OCI-LY1 (cell line): ENCODE results near the gene ACBD3.
A peak's percentile ranks its signal among the peaks of the same experiment; 100 is the strongest.

Experiments used
- H2AFZ ChIP-seq: fragments of 200-600 bp; sonication (generic), shearing (Covaris generic); 2 replicates; pipeline ENCODE4 v1.6.0; 2014; ENCODE audit warnings: antibody characterized with exemption, mild to moderate bottlenecking, low read length
- H3F3A ChIP-seq: fragments of 200-600 bp; sonication (generic), shearing (Covaris generic); 2 replicates; pipeline ENCODE4 v1.6.0; 2014; ENCODE audit warnings: mild to moderate bottlenecking, antibody characterized with exemption, low read length, moderate library complexity; ENCODE audit not compliant: insufficient read depth
- H3K27ac ChIP-seq: fragments of 200-600 bp; sonication (generic); 2 replicates; pipeline ENCODE4 v1.5.1; 2014; ENCODE audit warnings: low read length, mixed run types, mild to moderate bottlenecking, low read depth; ENCODE audit not compliant: poor library complexity, severe bottlenecking
- H3K27me3 ChIP-seq: fragments of 200-600 bp; sonication (generic); 2 replicates; pipeline ENCODE4 v1.6.0; 2014; ENCODE audit warnings: antibody characterized with exemption, mild to moderate bottlenecking, low read length, moderate library complexity; ENCODE audit not compliant: insufficient read depth
- H3K36me3 ChIP-seq: fragments of 200-600 bp; sonication (generic); 2 replicates; pipeline ENCODE4 v1.6.1; 2014; ENCODE audit warnings: mild to moderate bottlenecking, antibody characterized with exemption, low read length, moderate library complexity, mixed read lengths; ENCODE audit not compliant: insufficient read depth
- H3K4me1 ChIP-seq: fragments of 200-600 bp; sonication (generic); 2 replicates; pipeline ENCODE4 v1.5.1; 2014; ENCODE audit warnings: mild to moderate bottlenecking, low read length, moderate library complexity; ENCODE audit not compliant: insufficient read depth, severe bottlenecking
- H3K4me2 ChIP-seq: fragments of 200-600 bp; sonication (generic), shearing (Covaris generic); 2 replicates; pipeline ENCODE4 v1.6.1; 2014; ENCODE audit warnings: low read length
- H3K4me3 ChIP-seq: fragments of 200-600 bp; sonication (generic); 2 replicates; pipeline ENCODE4 v1.5.1; 2014; ENCODE audit warnings: low read length, low read depth, mild to moderate bottlenecking, mixed read lengths; ENCODE audit not compliant: poor library complexity, severe bottlenecking
- H3K79me2 ChIP-seq: fragments of 200-600 bp; shearing (Covaris generic); 2 replicates; pipeline ENCODE4 v1.6.1; 2016; ENCODE audit warnings: mixed run types, low read length, mixed read lengths; ENCODE audit not compliant: insufficient read depth
- H3K9ac ChIP-seq: fragments of 200-600 bp; sonication (generic), shearing (Covaris generic); 2 replicates; pipeline ENCODE4 v1.6.1; 2014; ENCODE audit warnings: mild to moderate bottlenecking, low read length, mixed read lengths
- H3K9me2 ChIP-seq: fragments of 200-600 bp; sonication (generic), shearing (Covaris generic); 2 replicates; pipeline ENCODE4 v1.6.1; 2014; ENCODE audit warnings: low read depth, mild to moderate bottlenecking, low read length, mixed read lengths
- H3K9me3 ChIP-seq: fragments of 200-600 bp; shearing (Covaris generic); 2 replicates; pipeline ENCODE4 v1.6.1; 2014; ENCODE audit warnings: low read length, mixed read lengths
- H4K20me1 ChIP-seq: fragments of 200-600 bp; sonication (generic), shearing (Covaris generic); 2 replicates; pipeline ENCODE4 v1.6.0; 2016; ENCODE audit warnings: mild to moderate bottlenecking, low read length; ENCODE audit not compliant: insufficient read depth
- EZH2 ChIP-seq: fragments of 200-600 bp; sonication (generic), shearing (Covaris generic); IDR thresholded peaks from 2 replicates; pipeline ENCODE4 v1.8.0; 2017; ENCODE audit warnings: borderline replicate concordance, mixed run types, mild to moderate bottlenecking, antibody characterized with exemption, low read length, moderate library complexity, mixed read lengths
- TF ChIP-seq, protein P1 (sequence below): fragments of 200-600 bp; sonication (generic), shearing (Covaris generic); IDR thresholded peaks from 2 replicates; pipeline ENCODE4 v1.5.1; 2017; ENCODE audit warnings: mild to moderate bottlenecking, antibody characterized with exemption, low read length, moderate library complexity, mixed read lengths

The ACBD3 gene

DNA sequence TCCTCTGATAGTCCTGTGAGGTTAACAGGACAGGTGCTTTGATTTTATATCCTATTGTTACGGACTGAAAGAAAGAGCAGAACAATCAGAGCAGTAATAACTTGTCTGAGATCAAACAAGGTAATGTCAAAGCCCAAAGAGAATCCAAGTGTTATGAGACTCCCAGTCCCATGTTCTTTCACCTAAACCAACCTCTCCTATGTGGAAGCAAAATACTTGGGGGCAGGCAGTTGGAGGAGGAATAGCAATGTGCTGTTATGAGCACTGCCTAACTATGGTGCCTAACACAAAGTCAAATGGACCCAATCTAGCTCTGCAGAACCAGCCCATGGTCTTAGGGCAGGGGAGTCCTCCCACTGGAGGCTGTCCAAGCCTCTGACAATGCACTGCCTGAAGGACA is 28.1 kb downstream of the ACBD3 start:
- no peaks in the 10 kb centered on the region for H3K9me2 ChIP-seq
- H2AFZ ChIP-seq, result no peak overlapping the region
- TF ChIP-seq, protein P1, sequence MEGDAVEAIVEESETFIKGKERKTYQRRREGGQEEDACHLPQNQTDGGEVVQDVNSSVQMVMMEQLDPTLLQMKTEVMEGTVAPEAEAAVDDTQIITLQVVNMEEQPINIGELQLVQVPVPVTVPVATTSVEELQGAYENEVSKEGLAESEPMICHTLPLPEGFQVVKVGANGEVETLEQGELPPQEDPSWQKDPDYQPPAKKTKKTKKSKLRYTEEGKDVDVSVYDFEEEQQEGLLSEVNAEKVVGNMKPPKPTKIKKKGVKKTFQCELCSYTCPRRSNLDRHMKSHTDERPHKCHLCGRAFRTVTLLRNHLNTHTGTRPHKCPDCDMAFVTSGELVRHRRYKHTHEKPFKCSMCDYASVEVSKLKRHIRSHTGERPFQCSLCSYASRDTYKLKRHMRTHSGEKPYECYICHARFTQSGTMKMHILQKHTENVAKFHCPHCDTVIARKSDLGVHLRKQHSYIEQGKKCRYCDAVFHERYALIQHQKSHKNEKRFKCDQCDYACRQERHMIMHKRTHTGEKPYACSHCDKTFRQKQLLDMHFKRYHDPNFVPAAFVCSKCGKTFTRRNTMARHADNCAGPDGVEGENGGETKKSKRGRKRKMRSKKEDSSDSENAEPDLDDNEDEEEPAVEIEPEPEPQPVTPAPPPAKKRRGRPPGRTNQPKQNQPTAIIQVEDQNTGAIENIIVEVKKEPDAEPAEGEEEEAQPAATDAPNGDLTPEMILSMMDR, result no peak
- TF ChIP-seq EZH2, result no peak
- H3K4me3 ChIP-seq, result no peak overlapping the region
- no peaks in the 10 kb centered on the region for H3K79me2 ChIP-seq
- H3K27ac ChIP-seq, result peak overlapping the region; percentile 31
- H3K9ac ChIP-seq, result no peak overlapping the region
- no peak overlapping the region for H3K4me2 ChIP-seq
- peaks cover 30% of the 10 kb centered on the region for H3K4me1 ChIP-seq
- no peaks in the 10 kb centered on the region for H3F3A ChIP-seq
- peaks cover 93% of the 10 kb centered on the region for H3K36me3 ChIP-seq
- H4K20me1 ChIP-seq, result no peaks in the 10 kb centered on the region
- H3K9me3 ChIP-seq, result no peaks in the 10 kb centered on the region
- no peaks in the 10 kb centered on the region for H3K27me3 ChIP-seq

DNA sequence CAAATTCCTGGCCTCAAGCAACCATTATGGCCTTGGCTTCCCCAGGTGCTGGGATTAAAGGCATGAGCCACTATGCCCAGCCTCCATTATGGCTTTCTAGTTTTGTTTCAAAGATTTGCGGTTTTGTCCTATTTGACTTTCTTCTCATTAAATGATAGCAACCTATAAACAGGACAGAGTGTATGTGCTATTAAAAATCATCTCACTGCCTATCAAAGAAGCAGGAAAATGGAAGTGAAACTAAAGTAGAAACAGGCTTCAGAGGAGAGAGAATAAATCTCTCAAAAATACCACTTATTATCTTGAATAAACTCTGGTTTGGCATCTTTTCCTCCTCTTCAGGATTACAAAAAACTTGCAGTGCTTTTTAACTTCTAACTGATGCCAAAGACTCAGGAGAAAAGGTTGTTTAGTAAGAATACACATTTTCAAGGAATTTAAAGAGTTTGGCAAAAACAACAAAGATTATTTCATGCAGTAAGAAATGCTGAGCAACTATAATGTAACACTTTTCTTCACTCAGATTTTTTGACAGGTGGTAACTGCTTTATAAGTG is 28.7 kb downstream of the ACBD3 start:
- TF ChIP-seq, protein P1, result no peak
- no peak for TF ChIP-seq EZH2
- Histone ChIP-seq H3K9ac (no peak overlapping the region), H3K4me2 (no peak overlapping the region), H3K4me1 (peaks cover 30% of the 10 kb centered on the region), H3K9me3 (no peaks in the 10 kb centered on the region), H2AFZ (no peak overlapping the region), H3K4me3 (no peak overlapping the region), H4K20me1 (no peaks in the 10 kb centered on the region), H3K36me3 (peaks cover 93% of the 10 kb centered on the region), H3K9me2 (no peaks in the 10 kb centered on the region), H3F3A (no peaks in the 10 kb centered on the region), H3K79me2 (no peaks in the 10 kb centered on the region), H3K27ac (peak overlapping the region; percentile 31), H3K27me3 (no peaks in the 10 kb centered on the region)

DNA sequence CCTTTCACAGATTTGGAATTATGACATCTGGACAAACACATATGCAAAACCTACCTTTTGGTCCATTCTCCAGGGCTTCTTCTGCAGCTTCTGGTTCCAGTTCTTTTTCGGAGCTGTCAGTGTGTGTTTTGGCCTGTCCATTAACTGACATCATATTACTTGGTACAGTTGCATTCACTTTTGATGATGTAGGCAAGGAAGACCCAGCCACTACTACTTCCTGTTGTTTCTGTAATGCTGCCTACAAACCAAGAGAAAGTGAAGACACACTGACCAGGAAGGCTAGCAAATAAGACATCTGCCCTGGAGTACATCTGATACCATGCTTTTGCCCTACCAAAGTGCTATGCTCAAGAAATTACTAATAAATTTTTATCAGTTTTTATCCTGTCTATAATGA is 31.9 kb downstream of the ACBD3 start:
- Histone ChIP-seq H3F3A (no peaks in the 10 kb centered on the region), H3K9me2 (no peaks in the 10 kb centered on the region), H3K27ac (no peak overlapping the region), H3K27me3 (no peaks in the 10 kb centered on the region), H3K4me2 (no peak overlapping the region), H2AFZ (no peak overlapping the region), H3K9me3 (no peaks in the 10 kb centered on the region), H3K4me1 (peaks cover 17% of the 10 kb centered on the region), H3K9ac (no peak overlapping the region), H4K20me1 (no peaks in the 10 kb centered on the region), H3K36me3 (peaks cover 81% of the 10 kb centered on the region), H3K4me3 (no peak overlapping the region), H3K79me2 (no peaks in the 10 kb centered on the region)
- no peak for TF ChIP-seq EZH2
- TF ChIP-seq, protein P1, result no peak
